Anterior cingulate cortex (tissue), 58 donors: Measurements from ENCODE around the gene FBXO40.

Source experiments
- DNase-seq, 58 donors: peaks; one replicate each; lab custom pipeline; 2025; lab: John Stamatoyannopoulos, UW

Gene FBXO40

DNA sequence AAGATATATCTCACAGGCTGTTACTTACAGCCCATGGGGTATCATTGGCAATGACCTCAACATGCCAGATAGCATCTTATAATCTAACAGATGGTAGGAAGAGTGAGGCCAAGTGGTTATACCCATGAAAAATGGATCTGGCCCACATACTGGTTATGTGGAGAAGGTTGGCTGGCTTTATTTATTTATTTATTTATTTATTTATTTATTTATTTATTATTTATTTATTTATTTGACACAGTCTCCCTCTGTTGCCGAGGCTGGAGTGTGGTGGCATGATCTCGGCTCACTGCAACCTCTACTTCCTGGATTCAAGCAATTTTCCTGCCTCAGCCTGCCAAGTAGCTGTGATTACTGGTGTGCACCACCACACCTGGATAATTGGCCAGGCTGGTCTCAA lies 11.6 kb downstream of the FBXO40 start:
- no peak for DNase-seq

DNA sequence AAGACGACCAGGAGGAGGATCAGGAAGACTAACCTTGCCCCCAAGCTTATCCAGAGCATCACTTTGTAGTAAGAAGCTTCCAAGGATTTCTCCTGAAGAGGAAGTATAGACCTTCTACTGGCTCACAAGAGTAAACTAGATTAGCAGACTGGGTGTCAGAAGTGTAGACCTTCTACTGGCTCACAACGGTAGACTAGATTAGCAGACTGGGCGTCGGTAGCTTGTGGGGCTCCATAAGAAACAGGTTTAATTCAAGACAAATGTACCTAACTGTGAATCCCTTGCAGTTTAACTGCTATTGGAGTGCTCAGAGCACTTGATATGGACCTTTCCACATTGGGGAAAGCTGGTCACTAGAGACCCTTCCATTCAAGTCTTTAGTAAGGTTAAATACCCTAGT lies 12.9 kb downstream of the FBXO40 start:
- no peak for DNase-seq

DNA sequence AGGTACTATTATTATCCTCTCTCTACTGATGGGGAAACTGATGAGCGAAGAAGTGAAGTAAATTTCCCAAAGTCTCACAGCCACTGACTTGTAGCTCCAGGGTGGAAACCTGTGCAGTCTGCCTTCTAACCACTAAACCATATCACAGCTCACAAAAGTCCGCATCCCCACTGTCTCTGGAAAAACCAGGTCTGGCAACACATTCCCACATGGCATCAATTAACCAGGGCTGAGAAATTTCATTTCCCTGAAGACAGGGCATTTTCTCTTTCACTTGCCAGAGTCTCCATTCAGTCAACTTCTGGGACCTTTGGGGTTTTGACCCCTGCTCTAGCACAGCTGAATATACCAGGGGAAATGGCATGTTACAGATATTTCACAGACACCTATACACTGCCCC lies 26.5 kb downstream of the FBXO40 start:
- no peak for DNase-seq

DNA sequence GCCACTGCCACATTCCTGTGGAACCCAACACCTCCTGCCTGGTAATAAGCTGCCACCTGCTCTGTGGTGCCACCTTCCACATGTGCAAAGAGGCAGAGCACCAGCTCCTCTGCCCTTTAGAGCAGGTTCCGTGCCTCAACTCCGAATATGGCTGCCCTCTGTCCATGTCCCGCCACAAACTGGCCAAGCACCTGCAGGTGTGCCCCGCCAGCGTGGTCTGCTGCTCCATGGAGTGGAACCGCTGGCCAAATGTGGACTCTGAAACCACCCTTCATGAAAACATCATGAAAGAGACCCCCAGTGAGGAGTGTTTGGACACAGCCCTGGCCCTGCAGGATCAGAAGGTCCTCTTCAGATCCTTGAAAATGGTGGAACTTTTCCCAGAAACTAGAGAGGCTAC lies 28.3 kb downstream of the FBXO40 start:
- no peak for DNase-seq

DNA sequence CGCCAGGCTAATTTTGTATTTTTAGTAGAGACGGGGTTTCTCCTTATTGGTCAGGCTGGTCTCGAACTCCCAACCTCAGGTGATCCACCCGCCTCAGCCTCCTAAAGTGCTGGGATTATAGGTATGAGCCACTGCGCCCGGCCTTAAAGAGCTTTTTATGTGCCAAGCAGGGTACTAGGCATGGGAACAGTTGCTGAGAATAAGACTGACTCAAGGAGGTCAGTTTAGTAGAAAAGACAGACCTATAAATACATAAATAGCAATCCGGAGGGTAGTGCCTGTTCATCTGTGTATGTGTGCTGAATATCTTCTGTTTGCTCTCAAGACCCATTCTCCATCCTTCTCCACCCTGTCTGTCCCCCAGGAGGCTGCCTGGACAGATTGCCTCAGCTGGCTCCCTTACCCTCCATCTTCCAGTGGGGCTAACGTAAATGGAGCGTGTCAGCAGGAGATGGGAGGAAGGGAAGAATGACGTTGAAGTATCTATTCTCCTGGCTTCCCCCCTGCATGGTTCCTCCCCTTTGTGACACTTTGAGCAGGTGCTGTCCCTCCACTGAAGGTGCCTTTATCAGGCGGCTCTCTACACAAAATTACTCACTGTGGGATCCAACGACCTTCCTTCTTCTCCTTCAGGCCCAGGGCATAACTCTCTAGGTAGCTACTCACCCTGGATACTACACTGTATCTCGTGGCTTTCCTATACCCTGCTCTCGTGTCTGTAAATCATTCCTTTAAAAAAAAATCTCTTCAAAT lies 31.1 kb downstream of the FBXO40 start:
- DNase-seq, result no peak

DNA sequence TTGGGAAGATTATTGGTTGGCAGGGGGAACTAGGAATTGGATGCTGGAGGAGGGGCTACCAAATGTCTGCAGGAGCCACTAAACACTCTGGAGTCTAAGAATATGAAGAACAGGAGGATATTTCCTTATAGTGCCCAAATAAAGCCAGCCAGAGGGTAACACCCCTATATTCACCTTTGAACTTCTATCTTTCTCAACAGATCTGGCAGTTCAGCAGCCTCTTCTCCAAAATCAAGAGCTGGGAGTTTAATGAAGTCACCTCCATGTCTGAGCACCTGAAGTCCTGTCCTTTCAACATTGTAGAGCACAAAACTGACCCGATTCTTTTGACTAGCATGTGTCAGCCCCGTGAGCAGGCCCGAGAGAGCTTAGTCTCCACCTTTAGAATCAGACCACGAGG lies 33.3 kb downstream of the FBXO40 start:
- DNase-seq, result no peak

DNA sequence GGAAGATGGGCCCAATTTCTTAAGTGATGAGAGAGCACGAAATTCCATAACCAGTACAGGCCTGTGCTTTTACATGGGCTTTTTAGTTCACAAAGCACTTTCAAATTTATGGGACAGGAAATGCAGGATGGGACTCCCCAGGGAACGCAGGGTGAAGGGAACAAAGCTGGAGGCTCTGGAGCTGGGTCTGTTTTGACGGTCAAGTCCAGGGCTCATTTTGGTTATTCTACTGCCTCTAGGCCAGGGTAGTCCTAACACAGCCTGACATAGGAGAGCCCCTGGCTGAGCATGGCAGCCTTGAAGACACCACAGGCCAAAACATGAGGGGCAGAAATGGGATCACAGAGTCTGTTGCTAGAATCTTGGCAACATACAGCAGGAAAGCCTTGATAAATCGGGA lies 34.0 kb downstream of the FBXO40 start:
- DNase-seq, result no peak

DNA sequence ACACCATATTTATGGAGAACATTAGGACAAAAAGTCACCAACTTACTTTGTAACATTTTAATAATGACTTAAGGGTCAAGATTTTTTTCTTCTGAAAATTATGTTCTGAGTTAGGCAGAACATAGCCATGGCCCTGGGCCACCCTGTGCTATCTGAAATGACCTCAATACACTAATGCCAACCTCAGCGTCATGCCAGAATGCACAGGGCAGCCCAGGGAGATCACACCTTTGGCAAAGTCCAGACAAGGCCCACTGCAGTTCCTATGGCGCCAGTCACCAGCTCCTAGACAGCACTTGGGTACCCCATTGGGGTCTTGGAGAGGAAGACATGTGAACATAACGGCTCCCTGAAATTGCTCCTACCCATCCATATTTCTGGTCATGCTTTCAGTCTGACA lies 34.4 kb downstream of the FBXO40 start:
- DNase-seq, result no peak

DNA sequence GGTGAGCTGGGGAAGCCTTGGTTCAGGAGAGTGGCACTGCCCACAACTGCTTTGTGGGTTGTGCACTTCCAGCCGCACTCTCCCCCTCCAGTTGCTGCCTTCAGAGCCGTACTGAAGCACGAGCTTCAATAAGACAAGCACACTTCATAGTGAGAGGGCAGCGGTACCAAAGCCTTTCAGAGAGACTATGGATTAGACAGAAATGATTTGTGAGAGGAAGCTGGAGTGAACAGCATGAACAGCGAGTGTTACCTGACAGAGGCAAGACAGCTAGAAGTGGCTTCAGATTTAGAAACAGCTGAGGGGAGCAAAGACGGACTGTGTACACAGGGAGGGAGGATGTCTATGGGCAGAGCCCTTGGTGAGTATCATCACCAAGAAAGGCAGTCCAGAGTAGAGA lies 36.4 kb downstream of the FBXO40 start:
- no peak for DNase-seq

DNA sequence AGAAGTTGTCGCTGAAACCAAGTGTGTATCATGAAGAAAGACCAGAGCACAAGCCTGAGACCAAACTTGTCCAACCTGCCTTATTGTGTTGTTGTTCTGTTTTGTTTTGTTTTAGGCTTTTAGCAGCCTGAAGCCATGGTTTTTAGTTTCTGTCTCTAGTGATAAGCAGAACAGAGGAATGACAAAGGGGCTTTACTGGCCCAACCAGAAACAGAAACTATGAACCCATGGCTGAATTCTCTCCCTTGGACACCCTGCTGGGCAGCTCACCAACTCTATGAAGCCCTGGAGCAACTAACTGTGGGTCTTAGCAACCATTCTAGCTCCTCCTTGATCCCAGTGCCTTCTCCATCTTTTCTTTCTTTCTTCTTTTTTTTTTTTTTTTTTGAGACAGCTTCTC lies 37.2 kb downstream of the FBXO40 start:
- DNase-seq, result no peak

DNA sequence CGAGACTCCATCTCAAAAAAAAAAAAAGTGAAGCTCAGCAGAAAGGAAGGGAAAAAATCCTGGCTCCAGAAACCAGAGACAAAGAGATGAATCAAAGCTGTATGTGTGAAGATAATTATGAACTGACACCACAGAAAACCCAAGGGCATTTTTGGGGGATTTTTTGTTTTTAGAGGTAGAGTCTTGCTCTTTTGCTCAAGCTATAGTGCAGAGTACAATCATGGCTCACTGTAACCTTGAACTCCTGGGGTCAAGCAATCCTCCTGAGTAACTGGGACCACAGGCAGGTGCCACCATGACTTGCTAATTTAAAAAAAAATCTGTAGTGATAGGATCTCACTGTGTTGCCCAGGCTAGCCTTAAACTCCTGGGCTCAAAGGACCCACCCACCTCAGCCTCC lies 44.7 kb downstream of the FBXO40 start:
- no peak for DNase-seq

DNA sequence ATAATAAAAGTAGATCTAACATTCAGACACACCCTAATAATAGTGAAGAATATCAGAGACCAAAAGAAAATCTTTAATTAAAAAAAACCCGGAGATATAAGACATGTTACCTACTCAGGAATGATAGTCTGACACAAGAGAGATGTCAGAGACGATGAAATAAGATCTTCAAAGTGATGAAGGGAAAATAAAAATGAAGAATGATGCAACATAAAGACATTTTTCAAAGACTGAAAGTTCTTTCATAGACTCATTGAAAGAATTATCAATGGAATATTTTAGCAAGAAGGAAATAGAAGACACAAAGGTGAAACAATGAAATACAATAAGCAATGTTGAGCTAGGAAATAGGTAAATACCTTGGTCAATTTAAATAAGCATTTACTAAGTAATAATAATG lies 47.9 kb downstream of the FBXO40 start:
- DNase-seq, result no peak

DNA sequence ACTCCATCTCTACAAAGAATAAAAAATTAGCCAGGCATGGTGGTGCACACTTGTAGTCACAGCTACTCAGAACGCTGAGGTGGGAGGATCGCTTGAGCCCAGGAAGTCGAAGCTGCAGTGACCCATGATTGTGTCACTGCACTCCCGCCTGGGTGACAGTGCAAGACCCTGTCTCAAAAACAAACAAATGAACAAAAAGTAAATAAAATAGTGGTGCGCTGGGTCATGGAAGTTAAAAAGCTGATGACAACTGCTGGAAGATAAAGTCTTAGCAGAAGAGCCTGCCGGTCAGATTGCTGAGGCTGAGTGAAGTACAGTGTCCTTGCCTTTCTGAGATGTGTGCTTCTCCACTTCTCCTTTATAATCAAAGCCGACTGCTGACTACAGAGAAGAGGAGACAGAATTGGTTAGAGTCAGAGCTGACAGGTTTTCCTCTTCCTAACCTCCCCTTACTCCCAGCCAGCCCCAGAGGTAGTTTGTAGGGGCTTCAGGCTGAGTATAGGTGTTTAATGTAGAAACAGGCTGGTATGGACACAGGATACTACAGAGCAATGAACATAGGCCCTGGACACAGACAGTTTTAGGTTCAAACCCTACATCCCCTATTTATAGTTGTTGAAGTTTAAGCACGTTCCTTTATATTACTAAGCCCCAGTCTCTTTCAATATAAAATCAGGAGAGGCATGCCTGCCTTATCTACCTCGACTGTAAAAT lies 49.6 kb downstream of the FBXO40 start:
- DNase-seq, result no peak

DNA sequence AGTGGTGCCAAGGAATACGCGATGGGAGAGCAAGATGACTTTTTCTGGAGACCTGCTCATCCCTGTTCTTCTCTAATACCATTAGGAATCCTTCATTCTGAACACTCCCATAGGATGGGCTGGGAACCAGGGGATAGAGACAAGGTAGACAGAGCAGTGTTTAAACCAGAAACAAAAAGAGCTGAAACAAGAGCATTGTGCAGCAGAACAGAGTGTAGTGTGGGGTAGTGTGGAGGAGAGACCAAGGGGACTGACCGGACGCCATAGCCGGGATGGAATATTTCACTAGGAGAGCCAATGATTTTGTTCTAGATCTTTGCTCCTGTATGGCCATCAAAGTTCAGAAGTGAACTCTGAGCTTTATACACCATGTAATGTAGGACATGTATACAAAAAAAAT lies 51.9 kb downstream of the FBXO40 start:
- DNase-seq, result no peak

DNA sequence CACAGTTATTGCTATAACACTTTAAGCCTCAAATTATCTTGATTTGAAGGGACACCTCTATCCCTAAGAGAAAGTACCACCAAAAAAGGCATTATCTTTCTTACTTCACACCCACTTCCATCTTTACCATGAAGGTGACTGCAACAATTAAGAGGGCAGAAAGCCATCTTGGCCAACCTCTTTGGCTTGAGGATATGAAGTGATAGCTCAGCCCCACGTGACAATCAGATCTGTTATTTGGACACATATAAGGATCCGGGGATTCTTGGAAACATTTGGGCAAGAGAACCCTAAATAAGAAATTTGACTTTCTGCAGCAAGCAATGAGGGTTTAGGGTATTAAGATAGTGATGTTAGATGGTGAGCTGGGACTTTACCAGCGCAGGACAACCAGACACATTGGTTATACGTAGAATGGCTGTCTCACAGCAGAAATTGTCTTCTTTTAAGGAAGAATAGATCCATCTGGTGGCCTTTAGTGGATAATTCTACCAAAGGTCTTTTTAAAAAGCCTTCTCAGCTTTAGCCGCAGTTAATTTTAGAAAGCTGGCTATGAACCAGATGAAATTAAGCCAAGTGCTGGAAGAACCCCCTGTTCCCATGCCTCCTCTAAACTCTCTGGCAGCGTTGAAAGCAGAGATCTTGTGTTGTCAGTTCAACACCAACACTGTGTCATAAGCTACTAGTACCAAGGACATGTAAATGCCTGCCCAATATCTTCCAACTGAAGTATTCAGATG lies 55.2 kb downstream of the FBXO40 start:
- peak in 5 of 58 donors; percentile 3 to 52 (median 8) for DNase-seq

DNA sequence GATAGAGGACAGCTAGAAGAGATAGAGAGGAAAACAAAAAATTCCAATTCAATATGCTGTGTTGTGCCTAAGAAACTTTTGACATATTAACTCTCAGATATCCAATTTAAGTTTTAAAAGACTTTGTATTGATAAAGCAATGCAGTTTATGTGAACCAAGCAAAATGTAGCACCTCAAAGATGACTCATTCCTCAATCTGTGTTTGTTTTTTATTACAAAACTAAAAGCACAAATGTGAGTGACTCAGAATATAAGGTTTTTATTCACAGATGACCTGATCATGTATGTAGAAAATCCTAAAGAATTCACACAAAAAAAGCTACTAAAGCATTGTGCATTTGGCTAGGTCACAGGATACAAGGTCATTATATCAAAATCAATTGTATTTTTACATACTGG lies 56.5 kb downstream of the FBXO40 start:
- no peak for DNase-seq

DNA sequence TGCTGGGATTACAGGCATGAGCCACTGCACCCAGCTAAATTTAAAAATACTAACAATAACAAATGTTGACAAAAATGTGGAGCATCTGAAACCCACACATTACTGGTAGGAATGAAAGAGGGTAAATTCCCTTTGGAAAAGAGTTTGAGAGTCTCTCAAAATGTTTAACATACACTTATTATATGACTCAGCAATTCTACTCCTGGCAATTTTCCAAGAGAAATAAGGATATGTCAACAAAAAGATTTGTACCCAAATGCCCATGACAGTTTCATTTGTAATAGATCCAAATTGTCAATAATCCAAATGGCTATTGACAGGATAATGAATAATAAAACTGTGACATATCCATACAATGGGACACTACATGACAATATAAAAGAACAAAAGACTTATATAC lies 58.5 kb downstream of the FBXO40 start:
- DNase-seq, result no peak

DNA sequence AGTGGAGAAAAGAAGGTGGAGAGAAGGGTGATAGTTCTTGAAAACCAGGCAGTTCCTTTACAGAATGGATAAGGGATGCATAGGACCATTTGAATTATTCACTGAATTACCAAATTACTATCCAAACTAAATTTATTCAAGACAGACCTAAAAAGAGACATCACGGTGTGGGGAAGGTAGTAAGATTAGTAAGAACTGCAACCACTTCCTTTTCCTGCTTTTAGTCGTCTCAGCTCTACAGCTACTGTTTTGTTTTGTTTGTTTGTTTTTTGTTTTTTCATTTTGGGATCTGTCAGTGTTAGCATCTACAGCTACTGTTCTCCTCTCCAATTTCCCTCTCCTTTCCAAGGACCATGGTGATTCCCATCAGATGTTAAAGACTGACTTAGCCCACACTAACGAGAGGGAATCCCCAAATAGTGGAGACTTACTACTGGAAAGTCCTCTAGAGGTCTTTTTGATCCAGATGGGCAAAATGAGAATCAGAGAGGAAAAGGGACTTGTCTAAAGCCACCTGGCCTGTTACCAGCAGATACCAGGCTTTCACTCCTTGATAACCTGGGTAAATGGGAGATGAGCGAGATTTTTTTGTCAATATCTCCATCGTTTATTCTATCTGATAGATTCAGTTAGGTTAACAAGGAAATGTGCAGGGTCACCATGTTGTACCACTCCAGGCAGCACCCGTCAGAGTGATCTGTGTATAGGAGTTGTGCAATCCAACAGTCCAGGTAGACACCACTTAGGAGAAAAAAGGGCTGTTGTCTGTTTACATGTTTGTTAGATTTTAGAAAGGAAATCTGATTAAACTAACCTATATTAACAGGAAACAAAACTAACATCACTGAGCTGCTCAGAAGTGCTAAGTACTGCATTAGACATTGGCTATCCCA lies 61.6 kb downstream of the FBXO40 start:
- no peak for DNase-seq

DNA sequence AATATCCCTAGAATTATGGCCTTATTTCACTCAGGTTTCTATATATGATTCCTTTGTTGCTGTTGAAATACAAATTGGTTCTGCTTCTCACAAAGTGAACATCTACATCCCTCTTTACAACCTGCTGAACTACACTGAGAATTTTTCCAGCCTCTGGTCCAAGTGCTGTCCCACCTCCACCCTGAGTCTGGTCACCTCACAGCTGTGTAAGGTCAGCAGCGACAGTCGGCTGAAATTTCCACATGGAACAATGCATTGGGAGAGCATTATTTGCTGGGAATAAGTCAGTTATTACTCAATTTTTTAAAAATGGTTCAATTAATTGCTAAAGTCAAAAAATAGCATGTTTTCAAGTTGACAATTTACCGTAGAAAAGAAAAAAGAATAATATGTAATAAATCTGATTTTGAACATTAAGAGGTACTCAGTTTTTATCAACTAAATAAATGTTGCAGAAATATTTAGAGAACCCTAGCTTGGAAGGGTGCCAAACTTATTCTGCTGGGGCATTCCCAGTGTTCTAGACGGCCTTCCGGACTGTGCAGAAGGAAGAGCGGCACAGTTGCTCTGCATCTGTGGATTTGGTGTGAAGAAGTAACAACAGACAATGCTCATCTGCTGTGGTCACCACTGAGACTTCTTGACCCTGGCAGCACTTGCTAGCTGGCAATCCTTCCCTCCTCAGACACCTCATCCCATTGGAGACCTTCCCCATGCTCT lies 65.7 kb downstream of the FBXO40 start:
- no peak for DNase-seq

DNA sequence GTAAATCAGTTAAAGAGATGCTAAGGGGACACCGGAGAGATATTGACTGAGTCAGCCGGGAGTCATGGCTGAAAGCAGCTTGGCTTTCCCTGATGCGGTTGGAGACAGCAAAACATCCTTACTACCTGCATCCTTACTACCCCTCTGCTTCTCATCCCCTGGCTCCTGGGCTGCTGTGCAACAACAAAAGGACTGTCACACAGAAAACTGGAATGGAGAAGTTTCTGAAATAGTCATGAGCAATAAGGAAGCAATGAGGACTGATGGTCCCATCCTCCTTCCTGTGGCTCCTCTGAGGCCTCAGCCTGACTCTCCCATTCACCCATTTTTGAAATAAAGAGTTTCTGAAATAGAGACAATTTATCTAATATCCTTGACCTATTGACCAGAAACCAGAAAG lies 66.4 kb downstream of the FBXO40 start:
- DNase-seq, result no peak
